K562 (cell line): ENCODE measurements around the gene PRR35. TPM values are rescaled to one million over a fixed set of nuclear protein-coding genes. Genes with fewer than 3 reads are reported as not detected.

Experiments
- BACH1 ChIP-seq: fragments of 200-800 bp; sonication (Bioruptor generic); IDR thresholded peaks from 2 replicates; pipeline ENCODE4 v1.6.1; 2016; ENCODE audit warnings: missing genetic modification characterization, missing compliant biosample characterization
- BRF1 ChIP-seq: IDR thresholded peaks from 3 replicates; pipeline ENCODE4 v1.6.1; 2011; ENCODE audit warnings: borderline replicate concordance, mild to moderate bottlenecking; ENCODE audit not compliant: insufficient read length; ENCODE audit errors: extremely low read depth
- CREB1 ChIP-seq, 2 experiments: sonication (generic) in 1 of 2; formaldehyde crosslinking in 1 of 2; IDR thresholded peaks; 2 replicates each; pipeline versions ENCODE4 v1.6.1 to v1.8.0; 2012 to 2022; ENCODE audit warnings: inconsistent platforms in 1 of 2, mild to moderate bottlenecking in 1 of 2, missing genetic modification reagents in 1 of 2, moderate library complexity in 1 of 2
- EP300 ChIP-seq: IDR thresholded peaks from 2 replicates; pipeline ENCODE4 v1.6.1; 2012; ENCODE audit warnings: low read length, improper control_type of control experiment
- GABPA ChIP-seq: fragments of 200-800 bp; sonication (Bioruptor generic); conservative IDR thresholded peaks from 2 replicates; pipeline ENCODE4 v1.6.1; 2016; ENCODE audit warnings: low read depth, missing genetic modification characterization, missing compliant biosample characterization
- HDAC1 ChIP-seq, 2 experiments: fragments of 450-650 bp; IDR thresholded peaks; 2 replicates each; pipeline ENCODE4 v1.6.1; 2016 to 2017; ENCODE audit warnings: inconsistent platforms in 1 of 2, mild to moderate bottlenecking in 1 of 2, moderate library complexity in 1 of 2
- HDAC6 ChIP-seq: IDR thresholded peaks from 2 replicates; pipeline ENCODE4 v1.6.1; 2012; ENCODE audit warnings: low read depth, mild to moderate bottlenecking, control low read depth, inconsistent platforms, low read length, moderate library complexity
- HMG20B ChIP-seq: fragments of 250-450 bp; sonication (Bioruptor Pico); IDR thresholded peaks from 2 replicates; pipeline ENCODE4 v1.5.0; 2021; ENCODE audit warnings: mild to moderate bottlenecking
- JUN ChIP-seq, 2 experiments: sonication (generic) in 1 of 2; formaldehyde crosslinking in 1 of 2; IDR thresholded peaks; 2 replicates each; pipeline versions ENCODE4 v1.6.1 to v1.8.0; 2012 to 2022; ENCODE audit warnings: borderline replicate concordance in 2 of 2, mild to moderate bottlenecking in 2 of 2, improper control_type of control experiment in 1 of 2, low read depth in 1 of 2, low read length in 1 of 2, missing genetic modification reagents in 1 of 2
- KDM1A ChIP-seq, 2 experiments: fragments of 450-650 bp; IDR thresholded peaks; 2 replicates each; pipeline ENCODE4 v1.6.1; 2016; ENCODE audit warnings: mild to moderate bottlenecking in 2 of 2
- KLF16 ChIP-seq: IDR thresholded peaks from 2 replicates; pipeline ENCODE4 v1.6.1; 2016; ENCODE audit warnings: antibody characterized with exemption
- LARP7 ChIP-seq: fragments of 450-650 bp; IDR thresholded peaks from 2 replicates; pipeline ENCODE4 v1.6.1; 2016
- MECOM ChIP-seq: fragments of 250-450 bp; sonication (Bioruptor Pico); IDR thresholded peaks from 2 replicates; pipeline ENCODE4 v1.8.0; 2022; ENCODE audit warnings: inconsistent platforms
- MED1 ChIP-seq: sonication (generic); formaldehyde crosslinking; IDR thresholded peaks from 2 replicates; pipeline ENCODE4 v1.8.1; 2023; ENCODE audit warnings: missing genetic modification reagents, borderline replicate concordance
- NR4A1 ChIP-seq, 2 experiments: fragments of 250-450 bp in 1 of 2; fragments of 450-650 bp in 1 of 2; sonication (Bioruptor Pico) in 1 of 2; IDR thresholded peaks; 2 replicates each; pipeline versions ENCODE4 v1.4.0 to v1.6.1; 2016 to 2020; ENCODE audit warnings: mild to moderate bottlenecking in 2 of 2, missing compliant biosample characterization in 1 of 2, missing genetic modification characterization in 1 of 2, moderate library complexity in 1 of 2
- PHTF2 ChIP-seq: fragments of 250-450 bp; sonication (Bioruptor Pico); IDR thresholded peaks from 2 replicates; pipeline ENCODE4 v1.5.0; 2021; ENCODE audit warnings: mild to moderate bottlenecking
- POLR3A ChIP-seq: IDR thresholded peaks from 2 replicates; pipeline ENCODE4 v1.6.1; 2011; ENCODE audit warnings: borderline replicate concordance, mild to moderate bottlenecking, moderate library complexity; ENCODE audit not compliant: insufficient read length, insufficient read depth; ENCODE audit errors: extremely low read depth
- RB1 ChIP-seq: fragments of 450-650 bp; IDR thresholded peaks from 2 replicates; pipeline ENCODE4 v1.6.1; 2017; ENCODE audit warnings: low read depth, mild to moderate bottlenecking
- SMARCC2 ChIP-seq: fragments of 450-650 bp; IDR thresholded peaks from 2 replicates; pipeline ENCODE4 v1.6.1; 2017; ENCODE audit warnings: antibody characterized with exemption, moderate library complexity, mild to moderate bottlenecking, low read depth
- SREBF2 ChIP-seq: sonication (generic); formaldehyde crosslinking; IDR thresholded peaks from 2 replicates; pipeline ENCODE4 v1.4.0; 2020; ENCODE audit warnings: mild to moderate bottlenecking, missing genetic modification reagents
- SUPT5H ChIP-seq: fragments of 450-650 bp; IDR thresholded peaks from 2 replicates; pipeline ENCODE4 v1.6.1; 2016
- TCFL5 ChIP-seq: fragments of 250-450 bp; sonication (Bioruptor Pico); conservative IDR thresholded peaks from 2 replicates; pipeline ENCODE4 v1.6.1; 2021; ENCODE audit warnings: mild to moderate bottlenecking, moderate library complexity, matching md5 sums
- TSC22D4 ChIP-seq: fragments of 450-650 bp; IDR thresholded peaks from 2 replicates; pipeline ENCODE4 v1.6.1; 2016; ENCODE audit warnings: missing genetic modification characterization, missing biosample characterization, control low read depth
- WHSC1 ChIP-seq: IDR thresholded peaks from one replicate; pipeline ENCODE4 v1.6.1; 2012; ENCODE audit warnings: low read length, control low read depth, inconsistent platforms
- ZBTB17 ChIP-seq: fragments of 450-650 bp; formaldehyde crosslinking; IDR thresholded peaks from 2 replicates; pipeline ENCODE4 v1.4.0; 2020; ENCODE audit warnings: mild to moderate bottlenecking
- ZNF316 ChIP-seq: fragments of 450-650 bp; IDR thresholded peaks from 2 replicates; pipeline ENCODE4 v1.6.1; 2016
- polyA plus RNA-seq, 8 experiments: library from polyadenylated mRNA; depleted of rRNA in 4 of 8; stranded (reverse) in 5 of 8; unstranded in 3 of 8; fragments of >200 nt; fragmentation: Nextera tagmentation in 2 of 8; fragmentation: Illumina TruSeq in 1 of 8; extraction: Ambion mirVana in 2 of 8; extraction: Trizol in 1 of 8; gene quantifications; 2 replicates each; pipeline versions ENCODE4 v1.2.1 to v1.2.3, GENCODE V29; 2011 to 2014; ENCODE audit warnings: inconsistent platforms in 1 of 8, missing spikeins in 1 of 8
- total RNA-seq, 7 experiments: library from RNA; depleted of rRNA in 6 of 7; stranded (reverse); fragments of >200 nt in 6 of 7; fragmentation: Illumina TruSeq in 2 of 7; extraction: Trizol in 2 of 7; gene quantifications; 2 replicates each; pipeline versions ENCODE4 v1.2.1 to v1.2.3, GENCODE V29; 2011 to 2021; ENCODE audit warnings: low replicate concordance in 1 of 7
- TF ChIP-seq, protein P1 (sequence below): sonication (generic); formaldehyde crosslinking; IDR thresholded peaks from 2 replicates; pipeline ENCODE4 v1.8.1; 2022; ENCODE audit warnings: missing genetic modification reagents
- TF ChIP-seq, protein P2 (sequence below): IDR thresholded peaks from 2 replicates; pipeline ENCODE4 v1.6.1; 2014; ENCODE audit warnings: antibody characterized with exemption

PRR35 gene
- total and polyA plus RNA-seq, 9 of the 15 experiments (the other 6 are each of a cell fraction or from before 2014, with no cell fraction given), result 0.17 to 0.45 (median 0.21) TPM; not detected in 5

DNA sequence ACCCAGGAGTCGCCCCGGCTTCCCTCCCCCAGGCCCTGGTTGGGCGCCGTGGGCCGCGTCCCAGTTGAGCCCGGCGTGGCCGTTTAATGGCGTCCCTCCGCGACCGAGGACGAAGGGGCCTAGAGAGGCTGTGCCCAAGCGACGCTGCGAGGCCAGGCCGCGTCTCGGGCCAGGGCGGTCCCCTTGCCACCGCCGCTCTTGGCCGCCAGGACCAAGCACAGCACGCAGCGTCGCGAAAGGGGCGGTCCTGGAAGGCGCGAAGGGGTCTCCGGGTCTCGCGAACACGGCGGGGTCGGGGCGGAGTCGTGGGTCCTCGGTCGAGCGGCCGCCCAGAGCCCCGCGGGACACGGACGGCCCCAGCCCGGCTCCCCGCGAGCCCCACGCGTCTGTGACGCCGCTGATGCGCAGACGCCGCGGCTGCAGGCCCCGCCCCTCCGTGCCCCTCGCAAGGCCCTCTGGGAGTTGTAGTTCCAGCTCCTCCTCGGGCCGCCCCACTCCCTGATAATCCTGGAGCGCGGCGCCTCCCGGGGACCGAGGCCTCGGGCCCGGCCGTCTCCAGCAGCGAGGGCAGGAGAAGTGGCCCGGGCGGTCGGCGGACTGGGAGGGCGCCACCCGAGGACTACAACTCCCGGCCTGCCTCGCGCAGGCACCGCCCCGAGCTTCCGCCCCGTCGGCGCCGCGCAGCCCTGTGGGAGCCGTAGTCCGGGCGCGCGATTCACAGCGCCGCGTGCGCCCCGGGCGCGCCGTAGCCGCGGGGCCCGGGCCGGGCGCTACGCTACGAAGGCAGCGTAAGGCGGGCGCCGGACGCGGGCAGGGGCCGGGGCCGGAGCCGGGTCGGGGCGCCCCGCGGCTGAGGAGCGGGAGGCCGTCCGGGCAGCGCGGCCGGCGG lies 32.9 kb upstream of the PRR35 start, which contains the start of gene CAPN15 (continued):
- TF ChIP-seq JUN (IDR thresholded peaks at IDR 0.05; ENCODE audit: borderline replicate concordance, low read depth, low read length) (0 out of 2 replicates have a peak, but pooled peaks have one; percentile 4), JUN (CRISPR knock-in tag; IDR thresholded peaks at IDR 0.05; ENCODE audit: borderline replicate concordance) (no peak), KLF16 (no peak), SREBF2 (no peak), BRF1 (no peak), HDAC1 (IDR thresholded peaks at IDR 0.05) (0 out of 4 replicates have a peak, but pooled peaks of 1 of the 2 experiments have one; percentile 43), ZBTB17 (CRISPR knock-in tag) (peak; percentile 85), GABPA (tag) (peak; percentile 95), MED1 (CRISPR knock-in tag) (no peak), ZNF316 (no peak; the same call in 1 of the 2 replicates), TSC22D4 (tag) (no peak), POLR3A (no peak), HDAC6 (no peak), WHSC1 (no peak), PHTF2 (CRISPR knock-in tag) (no peak), SMARCC2 (no peak), BACH1 (tag) (no peak), RB1 (peak; percentile 64), MECOM (no peak), KDM1A (IDR thresholded peaks at IDR 0.05) (no peak), NR4A1 (CRISPR knock-in tag; IDR thresholded peaks at IDR 0.05) (no peak), NR4A1 (tag; IDR thresholded peaks at IDR 0.05) (peak; percentile 88), SUPT5H (peak; percentile 64; the same call in 1 of the 2 replicates), LARP7 (no peak), HMG20B (CRISPR knock-in tag) (no peak), CREB1 (IDR thresholded peaks at IDR 0.05) (peak; percentile 84), CREB1 (CRISPR knock-in tag; IDR thresholded peaks at IDR 0.05) (peak; percentile 62), EP300 (no peak), TCFL5 (no peak)
- TF ChIP-seq, protein P1, sequence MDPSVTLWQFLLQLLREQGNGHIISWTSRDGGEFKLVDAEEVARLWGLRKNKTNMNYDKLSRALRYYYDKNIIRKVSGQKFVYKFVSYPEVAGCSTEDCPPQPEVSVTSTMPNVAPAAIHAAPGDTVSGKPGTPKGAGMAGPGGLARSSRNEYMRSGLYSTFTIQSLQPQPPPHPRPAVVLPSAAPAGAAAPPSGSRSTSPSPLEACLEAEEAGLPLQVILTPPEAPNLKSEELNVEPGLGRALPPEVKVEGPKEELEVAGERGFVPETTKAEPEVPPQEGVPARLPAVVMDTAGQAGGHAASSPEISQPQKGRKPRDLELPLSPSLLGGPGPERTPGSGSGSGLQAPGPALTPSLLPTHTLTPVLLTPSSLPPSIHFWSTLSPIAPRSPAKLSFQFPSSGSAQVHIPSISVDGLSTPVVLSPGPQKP (CRISPR knock-in tag), result peak; percentile 17; the same call in 1 of the 2 replicates
- TF ChIP-seq, protein P2, sequence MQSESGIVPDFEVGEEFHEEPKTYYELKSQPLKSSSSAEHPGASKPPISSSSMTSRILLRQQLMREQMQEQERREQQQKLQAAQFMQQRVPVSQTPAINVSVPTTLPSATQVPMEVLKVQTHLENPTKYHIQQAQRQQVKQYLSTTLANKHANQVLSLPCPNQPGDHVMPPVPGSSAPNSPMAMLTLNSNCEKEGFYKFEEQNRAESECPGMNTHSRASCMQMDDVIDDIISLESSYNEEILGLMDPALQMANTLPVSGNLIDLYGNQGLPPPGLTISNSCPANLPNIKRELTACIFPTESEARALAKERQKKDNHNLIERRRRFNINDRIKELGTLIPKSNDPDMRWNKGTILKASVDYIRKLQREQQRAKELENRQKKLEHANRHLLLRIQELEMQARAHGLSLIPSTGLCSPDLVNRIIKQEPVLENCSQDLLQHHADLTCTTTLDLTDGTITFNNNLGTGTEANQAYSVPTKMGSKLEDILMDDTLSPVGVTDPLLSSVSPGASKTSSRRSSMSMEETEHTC, result no peak
